K562 (cell line): ENCODE measurements around the gene CTNNBL1.

Experiments used
- BHLHE40 ChIP-seq: IDR thresholded peaks from 2 replicates; pipeline ENCODE4 v1.6.1; 2011; ENCODE audit warnings: low read length, improper control_type of control experiment
- CREB1 ChIP-seq, 2 experiments: sonication (generic) in 1 of 2; formaldehyde crosslinking in 1 of 2; IDR thresholded peaks; 2 replicates each; pipeline versions ENCODE4 v1.6.1 to v1.8.0; 2012 to 2022; ENCODE audit warnings: inconsistent platforms in 1 of 2, mild to moderate bottlenecking in 1 of 2, missing genetic modification reagents in 1 of 2, moderate library complexity in 1 of 2
- DACH1 ChIP-seq: fragments of 450-650 bp; IDR thresholded peaks from 2 replicates; pipeline ENCODE4 v1.6.1; 2018; ENCODE audit not compliant: partially characterized antibody
- EP300 ChIP-seq: IDR thresholded peaks from 2 replicates; pipeline ENCODE4 v1.6.1; 2012; ENCODE audit warnings: low read length, improper control_type of control experiment
- JUN ChIP-seq, 2 experiments: sonication (generic) in 1 of 2; formaldehyde crosslinking in 1 of 2; IDR thresholded peaks; 2 replicates each; pipeline versions ENCODE4 v1.6.1 to v1.8.0; 2012 to 2022; ENCODE audit warnings: borderline replicate concordance in 2 of 2, mild to moderate bottlenecking in 2 of 2, improper control_type of control experiment in 1 of 2, low read depth in 1 of 2, low read length in 1 of 2, missing genetic modification reagents in 1 of 2
- LARP7 ChIP-seq: fragments of 450-650 bp; IDR thresholded peaks from 2 replicates; pipeline ENCODE4 v1.6.1; 2016
- MAFK ChIP-seq: IDR thresholded peaks from 2 replicates; pipeline ENCODE4 v1.6.1; 2011; ENCODE audit warnings: low read length, improper control_type of control experiment
- PCBP1 ChIP-seq: fragments of 200-400 bp; formaldehyde crosslinking; IDR thresholded peaks from 2 replicates; pipeline ENCODE4 v1.6.1; 2018; ENCODE audit warnings: mild to moderate bottlenecking, low read depth, low read length; ENCODE audit not compliant: poor library complexity, severe bottlenecking

DNA sequence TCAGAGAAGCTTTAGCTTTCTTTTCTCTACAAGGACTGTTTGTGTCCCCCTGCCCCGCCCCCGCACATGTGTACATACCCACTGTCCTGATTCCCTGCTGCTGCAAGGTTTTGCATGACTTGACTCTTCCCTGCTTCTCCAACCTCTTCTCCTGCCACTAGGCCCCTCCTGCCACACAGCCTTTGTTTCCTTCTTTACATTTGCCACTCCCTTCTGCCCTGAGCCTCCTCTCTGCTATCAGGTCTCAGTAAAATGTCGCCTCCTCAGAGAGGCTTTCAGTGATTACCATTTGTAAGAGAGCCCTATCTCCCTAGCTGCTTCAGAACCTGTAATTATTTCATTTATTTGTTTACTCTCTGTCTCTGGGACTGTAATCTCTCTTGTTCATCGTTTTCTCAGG, 152.7 kb downstream of the CTNNBL1 start:
- TF ChIP-seq MAFK: no peak
- TF ChIP-seq BHLHE40: no peak
- no peak for TF ChIP-seq PCBP1
- TF ChIP-seq CREB1 (IDR thresholded peaks at IDR 0.05): no peak
- no peak for TF ChIP-seq CREB1 (CRISPR knock-in tag; IDR thresholded peaks at IDR 0.05)
- no peak for TF ChIP-seq LARP7
- TF ChIP-seq EP300: no peak
- no peak for TF ChIP-seq JUN (IDR thresholded peaks at IDR 0.05; ENCODE audit: borderline replicate concordance, low read depth, low read length)
- TF ChIP-seq JUN (CRISPR knock-in tag; IDR thresholded peaks at IDR 0.05; ENCODE audit: borderline replicate concordance): no peak
- TF ChIP-seq DACH1: no peak
